GM12864 (cell line): ENCODE measurements around the gene CDC25A.

Experiments used
- DNase-seq: peaks from one replicate; pipeline ENCODE4 v3.0.0-alpha.2; 2011; ENCODE audit warnings: low read depth
- H3K4me3 ChIP-seq: 2 replicates; pipeline ENCODE4 v1.5.1; 2011; ENCODE audit warnings: mild to moderate bottlenecking, low read depth, low read length, control low read depth
- TF ChIP-seq, protein P1 (sequence below): IDR thresholded peaks from 2 replicates; pipeline ENCODE4 v1.5.1; 2011; ENCODE audit warnings: low read depth, mild to moderate bottlenecking, moderate library complexity, low read length, control low read depth, inconsistent platforms; ENCODE audit errors: missing control alignments

Gene CDC25A

DNA sequence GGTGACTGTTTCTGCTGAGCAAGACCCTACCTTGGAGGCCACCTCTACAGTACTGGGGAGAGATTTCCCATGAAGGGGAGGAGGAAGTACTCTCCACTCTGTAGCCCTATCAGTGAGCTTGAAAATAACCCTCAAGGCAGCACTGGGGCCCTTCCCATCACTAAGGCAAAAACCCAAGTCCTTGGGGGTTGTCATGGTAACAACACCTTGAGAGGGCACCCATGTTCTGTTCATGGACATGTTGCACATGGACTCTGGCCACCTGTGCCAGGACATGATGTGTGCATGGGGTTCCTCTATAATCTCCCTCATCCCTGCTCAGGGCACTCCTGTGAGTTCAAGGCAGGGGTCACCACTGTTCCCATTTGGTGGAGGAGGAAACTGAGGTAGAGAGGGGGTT, 10.9 kb upstream of the CDC25A start:
- TF ChIP-seq, protein P1, sequence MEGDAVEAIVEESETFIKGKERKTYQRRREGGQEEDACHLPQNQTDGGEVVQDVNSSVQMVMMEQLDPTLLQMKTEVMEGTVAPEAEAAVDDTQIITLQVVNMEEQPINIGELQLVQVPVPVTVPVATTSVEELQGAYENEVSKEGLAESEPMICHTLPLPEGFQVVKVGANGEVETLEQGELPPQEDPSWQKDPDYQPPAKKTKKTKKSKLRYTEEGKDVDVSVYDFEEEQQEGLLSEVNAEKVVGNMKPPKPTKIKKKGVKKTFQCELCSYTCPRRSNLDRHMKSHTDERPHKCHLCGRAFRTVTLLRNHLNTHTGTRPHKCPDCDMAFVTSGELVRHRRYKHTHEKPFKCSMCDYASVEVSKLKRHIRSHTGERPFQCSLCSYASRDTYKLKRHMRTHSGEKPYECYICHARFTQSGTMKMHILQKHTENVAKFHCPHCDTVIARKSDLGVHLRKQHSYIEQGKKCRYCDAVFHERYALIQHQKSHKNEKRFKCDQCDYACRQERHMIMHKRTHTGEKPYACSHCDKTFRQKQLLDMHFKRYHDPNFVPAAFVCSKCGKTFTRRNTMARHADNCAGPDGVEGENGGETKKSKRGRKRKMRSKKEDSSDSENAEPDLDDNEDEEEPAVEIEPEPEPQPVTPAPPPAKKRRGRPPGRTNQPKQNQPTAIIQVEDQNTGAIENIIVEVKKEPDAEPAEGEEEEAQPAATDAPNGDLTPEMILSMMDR = no peak
- DNase-seq = no peak

DNA sequence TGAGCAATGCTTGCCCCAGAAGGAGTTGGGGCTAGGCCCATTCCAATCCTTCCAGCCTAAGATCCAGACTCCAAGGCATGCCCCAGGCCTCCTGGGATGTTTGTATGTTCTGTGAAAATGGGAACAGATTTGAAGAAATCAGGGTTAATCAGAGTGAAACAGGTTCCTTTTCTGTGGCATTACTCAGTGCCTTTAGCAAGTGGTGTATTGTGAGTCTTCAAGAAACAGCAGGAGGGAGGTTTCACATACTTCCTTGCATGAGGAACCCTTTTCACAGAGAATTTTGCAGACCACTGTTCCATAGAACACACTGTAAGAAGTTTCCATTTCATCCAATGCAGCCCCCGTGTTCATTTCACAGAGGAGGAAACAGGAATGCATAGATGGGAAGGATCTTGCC, 8.4 kb upstream of the CDC25A start:
- H3K4me3 ChIP-seq = no peak overlapping the region
- no peak for DNase-seq
- TF ChIP-seq, protein P1 = no peak

More for the DNA sequence above, 10.9 kb upstream of the CDC25A start:
- H3K4me3 ChIP-seq = no peak overlapping the region

DNA sequence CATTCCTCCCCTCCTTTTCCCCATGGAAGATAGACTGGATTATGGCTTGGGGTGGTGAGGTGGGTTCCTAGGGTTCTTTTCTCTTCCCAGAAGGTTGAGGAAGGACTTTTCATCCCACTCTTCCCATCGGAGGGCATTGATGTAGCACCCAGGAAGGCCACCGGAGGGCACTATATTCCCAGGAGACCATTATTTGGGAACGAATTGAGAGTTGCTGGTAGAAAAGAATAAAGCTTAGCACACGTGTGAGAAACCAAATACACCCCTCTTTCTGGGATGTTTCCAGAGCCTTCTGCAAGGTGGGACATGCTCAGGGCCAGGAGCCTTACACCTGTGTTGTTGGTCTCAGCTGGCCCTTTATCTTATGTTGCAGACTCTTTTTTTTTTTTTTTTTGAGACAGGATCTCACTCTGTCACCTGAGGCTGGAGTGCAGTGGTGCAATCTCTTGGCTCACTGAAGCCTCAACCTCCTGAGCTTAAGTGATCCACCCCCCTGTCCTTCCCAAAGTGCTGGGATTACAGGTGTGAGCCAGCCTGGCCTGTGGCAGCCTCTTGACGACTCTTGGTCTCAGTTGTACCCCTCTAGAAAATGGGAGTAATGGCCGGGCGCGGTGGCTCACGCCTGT, 6.3 kb upstream of the CDC25A start:
- no peak for DNase-seq
- no peak overlapping the region for H3K4me3 ChIP-seq
- TF ChIP-seq, protein P1 = peak; percentile 82

DNA sequence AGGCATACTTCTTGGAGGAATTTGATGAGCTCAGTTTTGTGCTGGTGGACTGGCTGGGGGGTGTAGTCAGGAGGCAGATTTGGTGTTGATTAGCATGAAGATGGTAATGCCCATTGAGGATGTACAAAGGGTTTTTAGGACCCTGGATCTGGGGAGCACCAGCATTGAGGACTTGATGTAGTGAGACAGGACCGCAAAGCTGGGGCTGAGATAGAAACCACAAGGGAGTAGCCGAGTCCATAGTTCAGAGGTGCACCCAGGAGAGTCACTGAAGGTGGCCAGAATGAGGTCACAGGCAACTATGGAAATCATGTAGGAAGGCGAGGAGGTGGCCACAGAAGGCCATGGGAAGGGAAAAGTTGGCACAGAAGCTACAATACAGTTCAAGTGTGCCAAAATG, 2.7 kb upstream of the CDC25A start:
- no peak overlapping the region for H3K4me3 ChIP-seq
- TF ChIP-seq, protein P1 = no peak

DNA sequence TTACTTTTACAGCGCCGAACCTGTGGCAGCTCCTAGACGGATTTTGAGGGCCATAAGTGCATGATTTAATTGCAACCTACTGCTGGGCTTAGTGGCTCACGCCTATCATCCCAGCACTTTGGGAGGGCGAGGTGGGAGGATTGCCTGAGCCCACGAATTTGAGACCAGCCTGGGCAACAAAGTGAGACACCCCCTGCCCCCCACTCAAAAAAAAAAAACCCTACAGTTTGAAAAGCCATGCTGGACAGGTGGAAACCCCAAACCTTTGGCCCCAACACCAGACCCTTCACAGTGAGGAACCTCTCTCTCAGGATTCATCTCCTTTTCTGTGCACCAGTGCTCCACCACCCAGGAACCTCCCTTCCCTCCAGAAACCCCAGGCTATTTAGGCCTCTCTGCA, 1.1 kb upstream of the CDC25A start:
- TF ChIP-seq, protein P1 = no peak
- no peak overlapping the region for H3K4me3 ChIP-seq
- no peak for DNase-seq

More for the DNA sequence above, 2.7 kb upstream of the CDC25A start:
- no peak for DNase-seq

DNA sequence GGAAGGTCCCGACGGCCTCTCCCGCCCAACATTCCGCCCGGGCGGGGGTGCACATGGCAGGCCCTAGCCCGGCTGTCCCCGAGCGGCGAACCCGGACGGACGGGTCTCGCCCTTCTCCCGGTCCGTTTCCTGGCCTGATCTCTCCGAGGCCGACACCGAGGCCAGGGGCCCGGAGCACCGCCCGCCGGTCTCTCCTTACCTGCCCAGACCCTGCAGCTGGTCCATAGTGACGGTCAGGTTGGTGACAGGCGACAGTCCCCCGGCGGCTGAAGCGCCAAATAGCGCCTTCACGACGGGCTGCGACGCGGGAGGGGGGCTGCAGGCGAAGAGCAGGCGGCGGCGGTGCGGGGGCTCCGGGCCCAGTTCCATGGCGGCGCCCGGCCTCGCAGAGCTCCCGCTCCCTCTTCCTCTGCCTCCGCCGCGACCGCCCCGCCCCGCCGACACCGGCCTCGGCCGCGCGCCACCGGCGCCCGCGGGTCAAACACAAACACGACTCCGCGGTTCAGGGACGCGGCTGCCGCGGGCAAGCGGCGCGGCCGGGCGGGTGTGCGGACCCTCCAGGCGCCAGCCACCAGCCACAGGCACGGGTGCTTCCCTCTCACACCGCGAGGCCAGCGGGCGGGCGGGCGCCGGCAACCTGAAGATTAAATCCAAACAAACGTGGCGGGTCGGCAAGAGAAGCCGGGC, 495 bp downstream of the CDC25A start:
- no peak for DNase-seq

More for the DNA sequence above, 495 bp downstream of the CDC25A start:
- TF ChIP-seq, protein P1 = no peak
- peak overlapping the region; percentile 98 for H3K4me3 ChIP-seq
